ENCODE measurements around the gene CSTPP1.

The CSTPP1 gene

DNA sequence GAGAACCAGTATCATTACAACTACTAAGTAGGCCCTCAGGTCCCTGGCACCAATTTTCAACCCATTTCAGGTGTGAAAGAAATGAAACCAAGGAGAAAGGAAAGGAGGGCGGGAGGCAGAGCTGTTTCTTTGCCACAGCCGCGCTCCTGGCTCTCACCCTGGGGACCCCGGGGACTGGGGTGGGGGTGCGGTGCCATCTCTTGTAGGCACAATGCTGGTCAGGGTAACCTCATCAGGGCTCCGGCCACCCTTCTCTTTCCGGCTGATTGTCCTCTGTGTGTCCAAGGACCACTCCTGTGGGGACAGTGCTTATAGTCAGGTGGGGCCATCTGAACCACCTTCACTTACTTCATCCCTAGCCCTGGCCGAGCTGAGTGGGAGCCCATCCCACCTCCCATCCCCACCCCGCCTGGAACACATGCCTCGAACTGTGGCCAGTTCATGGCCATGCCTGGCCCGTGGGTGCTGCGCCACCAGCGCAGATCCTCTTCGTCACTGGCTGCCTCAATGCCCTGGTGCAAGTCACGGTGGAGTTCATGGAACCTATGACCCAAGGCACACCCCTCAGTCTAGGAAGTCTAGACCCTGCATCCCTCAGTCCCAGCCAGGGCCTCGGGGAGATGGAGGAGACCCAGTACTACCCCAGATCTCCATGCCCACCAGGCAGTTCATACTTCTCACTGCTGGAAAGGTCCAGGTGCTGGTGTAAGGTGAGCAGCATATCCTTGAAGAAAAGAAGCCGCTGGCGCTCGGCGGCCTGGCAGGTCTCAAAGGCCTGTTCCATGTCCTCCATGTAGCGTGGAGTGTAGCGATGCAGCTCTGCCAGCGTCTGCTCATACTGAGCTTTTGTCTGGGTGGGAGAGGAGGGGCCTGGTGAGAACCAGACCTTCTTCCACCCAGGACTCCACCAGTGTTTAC lies 242.4 kb downstream of the CSTPP1 start:
- Histone ChIP-seq H3K4me3 (ENCODE audit: low read length) (no peak overlapping the region), H3K27ac (ENCODE audit: low read depth, low read length) (no peak overlapping the region), H3F3A (ENCODE audit: control insufficient read depth, insufficient read depth) (no peaks in the 10 kb centered on the region), H3K9me3 (ENCODE audit: control insufficient read depth, insufficient read depth, low read length) (no peaks in the 10 kb centered on the region), H3K9me2 (replicated peaks; ENCODE audit: control insufficient read depth, low read length) (no peaks in the 10 kb centered on the region), H3K27me3 (ENCODE audit: control insufficient read depth, low read length) (no peaks in the 10 kb centered on the region), H3K79me2 (ENCODE audit: control insufficient read depth, low read length) (peaks cover 26% of the 10 kb centered on the region), H3K4me2 (ENCODE audit: low read length) (no peak overlapping the region), H3K36me3 (ENCODE audit: control insufficient read depth, low read length) (peaks cover 23% of the 10 kb centered on the region), H4K20me1 (ENCODE audit: control insufficient read depth, insufficient read depth, low read depth, low read length) (peaks cover under 1% of the 10 kb centered on the region; the same call in 1 of the 2 replicates), H3K4me1 (ENCODE audit: control insufficient read depth, low read length) (peaks cover 20% of the 10 kb centered on the region)
- no peak for TF ChIP-seq CTCF (IDR thresholded peaks at IDR 0.05; ENCODE audit: low read depth, low read length, poor library complexity, severe bottlenecking)
- no peak for TF ChIP-seq EZH2phosphoT487 (IDR thresholded peaks at IDR 0.05; ENCODE audit: borderline replicate concordance, low read length)

DNA sequence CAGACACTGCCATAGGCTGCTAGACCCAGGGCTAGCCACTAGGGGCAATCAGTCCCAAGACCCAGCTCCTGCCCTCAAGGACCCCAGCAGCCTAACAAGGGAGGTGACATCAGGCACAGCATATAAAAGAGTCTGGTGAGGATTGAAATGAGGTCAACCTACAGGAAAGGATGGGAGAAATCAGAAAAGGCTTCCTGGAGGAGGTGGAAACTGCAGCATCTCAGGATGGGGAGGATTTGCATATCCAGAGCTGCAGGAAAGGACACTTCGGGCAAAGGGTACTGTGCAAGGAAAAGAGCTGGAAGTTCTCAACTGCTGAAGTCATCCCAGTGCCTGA lies 243.1 kb downstream of the CSTPP1 start:
- Histone ChIP-seq H3K27ac (ENCODE audit: low read depth, low read length) (no peak overlapping the region), H3K9me3 (ENCODE audit: control insufficient read depth, insufficient read depth, low read length) (no peaks in the 10 kb centered on the region), H3K4me2 (ENCODE audit: low read length) (no peak overlapping the region), H4K20me1 (ENCODE audit: control insufficient read depth, insufficient read depth, low read depth, low read length) (no peaks in the 10 kb centered on the region; the same call in 1 of the 2 replicates), H3F3A (ENCODE audit: control insufficient read depth, insufficient read depth) (no peaks in the 10 kb centered on the region), H3K36me3 (ENCODE audit: control insufficient read depth, low read length) (peaks cover 20% of the 10 kb centered on the region), H3K79me2 (ENCODE audit: control insufficient read depth, low read length) (peaks cover 21% of the 10 kb centered on the region), H3K4me1 (ENCODE audit: control insufficient read depth, low read length) (peaks cover 20% of the 10 kb centered on the region), H3K4me3 (ENCODE audit: low read length) (no peak overlapping the region), H3K9me2 (replicated peaks; ENCODE audit: control insufficient read depth, low read length) (no peaks in the 10 kb centered on the region), H3K27me3 (ENCODE audit: control insufficient read depth, low read length) (no peaks in the 10 kb centered on the region)
- TF ChIP-seq EZH2phosphoT487 (IDR thresholded peaks at IDR 0.05; ENCODE audit: borderline replicate concordance, low read length) (no peak), CTCF (IDR thresholded peaks at IDR 0.05; ENCODE audit: low read depth, low read length, poor library complexity, severe bottlenecking) (peak; percentile 77)

GRCh38 chr11:47180006-47180787 lies 243.6 kb downstream of the CSTPP1 start:
- no peaks in the 10 kb centered on the region; the same call in 1 of the 2 replicates for H4K20me1 ChIP-seq (ENCODE audit: control insufficient read depth, insufficient read depth, low read depth, low read length)
- H3K9me3 ChIP-seq (ENCODE audit: control insufficient read depth, insufficient read depth, low read length), result no peaks in the 10 kb centered on the region
- H3K4me3 ChIP-seq (ENCODE audit: low read length), result no peak overlapping the region
- H3F3A ChIP-seq (ENCODE audit: control insufficient read depth, insufficient read depth), result no peaks in the 10 kb centered on the region
- H3K9me2 ChIP-seq (replicated peaks; ENCODE audit: control insufficient read depth, low read length), result no peaks in the 10 kb centered on the region
- H3K27ac ChIP-seq (ENCODE audit: low read depth, low read length), result no peak overlapping the region
- H3K27me3 ChIP-seq (ENCODE audit: control insufficient read depth, low read length), result no peaks in the 10 kb centered on the region
- H3K36me3 ChIP-seq (ENCODE audit: control insufficient read depth, low read length), result peaks cover 14% of the 10 kb centered on the region
- TF ChIP-seq EZH2phosphoT487 (IDR thresholded peaks at IDR 0.05; ENCODE audit: borderline replicate concordance, low read length), result no peak
- no peak for TF ChIP-seq CTCF (IDR thresholded peaks at IDR 0.05; ENCODE audit: low read depth, low read length, poor library complexity, severe bottlenecking)
- H3K4me2 ChIP-seq (ENCODE audit: low read length), result no peak overlapping the region
- H3K79me2 ChIP-seq (ENCODE audit: control insufficient read depth, low read length), result peaks cover 15% of the 10 kb centered on the region
- peaks cover 14% of the 10 kb centered on the region for H3K4me1 ChIP-seq (ENCODE audit: control insufficient read depth, low read length)

Measured in DOHH2 (cell line).